GM12865 (cell line): ENCODE data around the gene RAB15.
"Not testable (repeated sequence)": the region's sequence is repeated elsewhere in the genome, so short reads cannot be mapped to it uniquely, and the experiment has no call there.

Experiments used
- DNase-seq: peaks from one replicate; pipeline ENCODE4 v3.0.0; 2010; ENCODE audit warnings: low read depth
- H3K4me3 ChIP-seq: 2 replicates; pipeline ENCODE4 v1.5.1; 2011; ENCODE audit warnings: mild to moderate bottlenecking, low read depth, low read length, control low read depth
- CTCF ChIP-seq: IDR thresholded peaks from 2 replicates; pipeline ENCODE4 v1.5.1; 2011; ENCODE audit warnings: low read length, control low read depth, low read depth, inconsistent platforms; ENCODE audit not compliant: insufficient read depth; ENCODE audit errors: missing control alignments

RAB15 gene

GRCh38 chr14:64919215-64919614 lies 52.9 kb downstream of the RAB15 start:
- no peak overlapping the region for H3K4me3 ChIP-seq
- DNase-seq: no peak
- TF ChIP-seq CTCF: no peak

DNA sequence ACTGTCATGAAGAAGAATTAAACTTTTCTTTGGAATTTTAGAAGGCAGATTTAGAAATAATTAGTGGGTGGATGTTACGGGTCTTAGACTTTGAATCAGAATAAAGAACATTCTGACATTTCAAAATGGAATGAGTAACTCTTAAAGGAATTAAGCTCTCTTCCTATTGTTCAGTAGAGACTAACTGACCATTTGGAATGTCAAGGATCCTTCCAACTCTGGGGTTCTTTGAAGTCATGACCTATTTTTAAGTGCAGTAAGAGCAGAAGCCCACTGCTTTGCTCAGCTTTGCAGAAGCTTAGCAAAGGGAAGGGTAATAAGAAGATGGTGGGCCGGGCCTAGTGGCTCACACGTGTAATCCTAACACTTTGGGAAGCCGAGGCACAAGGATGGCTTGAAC lies 53.9 kb downstream of the RAB15 start:
- H3K4me3 ChIP-seq: no peak overlapping the region
- TF ChIP-seq CTCF: no peak
- DNase-seq: no peak

GRCh38 chr14:64915797-64916196 lies 56.3 kb downstream of the RAB15 start:
- TF ChIP-seq CTCF: no peak
- peak overlapping the region; percentile 96 for H3K4me3 ChIP-seq

GRCh38 chr14:64915029-64915424 lies 57.1 kb downstream of the RAB15 start:
- peak overlapping the region; percentile 96 for H3K4me3 ChIP-seq
- TF ChIP-seq CTCF: no peak
- DNase-seq: no peak

More at GRCh38 chr14:64915797-64916196, 56.3 kb downstream of the RAB15 start:
- DNase-seq: no peak

GRCh38 chr14:64914237-64915028 lies 57.7 kb downstream of the RAB15 start, which contains the start of gene CHURC1:
CHURC1 (plus strand) TSS chr14:64914455; CDS start chr14:64914496, 41 bp downstream.
- DNase-seq: peak; percentile 97
- H3K4me3 ChIP-seq: peak within 1 kb of the TSS; percentile 96

DNA sequence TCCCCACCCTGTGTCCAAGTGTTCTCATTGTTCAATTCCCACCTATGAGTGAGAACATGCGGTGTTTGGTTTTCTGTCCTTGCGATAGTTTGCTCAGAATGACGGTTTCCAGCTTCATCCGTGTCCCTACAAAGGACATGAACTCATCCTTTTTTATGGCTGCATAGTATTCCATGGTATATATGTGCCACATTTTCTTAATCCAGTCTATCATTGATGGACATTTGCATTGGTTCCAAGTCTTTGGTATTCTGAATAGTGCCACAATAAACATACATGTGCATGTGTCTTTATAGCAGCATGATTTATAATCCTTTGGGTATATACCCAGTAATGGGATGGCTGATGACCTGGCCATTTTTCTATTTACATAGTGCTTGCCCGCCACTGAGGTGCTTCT lies 58.7 kb downstream of the RAB15 start:
- not testable (repeated sequence) for DNase-seq
- H3K4me3 ChIP-seq: peak overlapping the region; percentile 96; the same call in 1 of the 2 replicates

More at GRCh38 chr14:64914237-64915028, 57.7 kb downstream of the RAB15 start, which contains the start of gene CHURC1:
- TF ChIP-seq CTCF: no peak

- no peak overlapping the region for H3K4me3 ChIP-seq
- TF ChIP-seq CTCF: no peak
- peak; percentile 15 for DNase-seq
Measured at GRCh38 chr14:64912261-64912660, 59.9 kb downstream of the RAB15 start.
